IMR-90 (cell line): Measurements from ENCODE around the gene ZNF112. TPM values are rescaled to one million over a fixed set of nuclear protein-coding genes. Genes with fewer than 3 reads are reported as not detected.

Source experiments
- ATAC-seq: fragments of 200-7000 bp; cut with Tn5 transposase; 2 replicates; pipeline ENCODE4 v1.9.1; 2020; ENCODE audit warnings: low read depth, mild to moderate bottlenecking, moderate library complexity
- BruUV-seq: library from RNA; stranded (reverse); fragments of 400-500 nt; replicated peaks from 2 replicates; lab custom pipeline; 2021; lab: Mats Ljungman, UMichigan
- CTCF ChIA-PET: fragments of 300-600 bp; formaldehyde crosslinking; extraction: SDS; loops from one replicate; lab custom pipeline; 2021; ENCODE audit warnings: antibody characterized with exemption; lab: Yijun Ruan, JAX
- POLR2A ChIA-PET: fragments of 300-600 bp; sonication (Branson Sonifier 250); formaldehyde crosslinking; loops from one replicate; lab custom pipeline; 2022; ENCODE audit warnings: antibody characterized with exemption; ENCODE audit not compliant: unreplicated experiment; lab: Charles Lee
- DNase-seq: peaks from one replicate; pipeline ENCODE4 v3.0.0; 2013
- H2AFZ ChIP-seq: replicated peaks from 2 replicates; pipeline ENCODE3; 2013; ENCODE audit warnings: low read length, mild to moderate bottlenecking; ENCODE audit not compliant: poor library complexity
- H2AK5ac ChIP-seq: 2 replicates; pipeline ENCODE4 v1.6.1; 2013; ENCODE audit warnings: low read depth, low read length, inconsistent platforms
- H2AK9ac ChIP-seq: replicated peaks from 2 replicates; pipeline ENCODE3; 2013; ENCODE audit warnings: mild to moderate bottlenecking, low read depth, low read length, moderate library complexity; ENCODE audit not compliant: poor library complexity
- H2BK120ac ChIP-seq: 2 replicates; pipeline ENCODE4 v1.6.1; 2013; ENCODE audit warnings: low read depth, low read length, inconsistent platforms
- H2BK15ac ChIP-seq: 3 replicates; pipeline ENCODE4 v1.6.1; 2013; ENCODE audit warnings: low read depth, low read length, inconsistent platforms
- H2BK20ac ChIP-seq: 2 replicates; pipeline ENCODE4 v1.6.1; 2013; ENCODE audit warnings: low read depth, mild to moderate bottlenecking, inconsistent platforms, low read length, moderate library complexity
- H2BK5ac ChIP-seq: 2 replicates; pipeline ENCODE4 v1.6.1; 2013; ENCODE audit warnings: mild to moderate bottlenecking, low read depth, low read length, inconsistent platforms; ENCODE audit not compliant: poor library complexity, severe bottlenecking
- H3K14ac ChIP-seq: replicated peaks from 2 replicates; pipeline ENCODE4 v1.6.1; 2013; ENCODE audit warnings: low read depth, low read length, inconsistent platforms
- H3K18ac ChIP-seq: 2 replicates; pipeline ENCODE4 v1.6.1; 2013; ENCODE audit warnings: low read depth, low read length, control low read depth
- H3K23ac ChIP-seq: 2 replicates; pipeline ENCODE4 v1.6.1; 2013; ENCODE audit warnings: low read depth, low read length, inconsistent platforms
- H3K27ac ChIP-seq: 2 replicates; pipeline ENCODE4 v1.5.1; 2013; ENCODE audit warnings: mild to moderate bottlenecking, control low read depth, low read length; ENCODE audit not compliant: insufficient read depth
- H3K27me3 ChIP-seq: 2 replicates; pipeline ENCODE4 v1.6.1; 2013; ENCODE audit warnings: low read length; ENCODE audit not compliant: control insufficient read depth, insufficient read depth
- H3K36me3 ChIP-seq: 2 replicates; pipeline ENCODE4 v1.6.1; 2013; ENCODE audit warnings: low read length, mixed read lengths; ENCODE audit not compliant: control insufficient read depth, insufficient read depth
- H3K4ac ChIP-seq: 2 replicates; pipeline ENCODE4 v1.6.1; 2013; ENCODE audit warnings: low read depth, low read length, inconsistent platforms
- H3K4me1 ChIP-seq: 2 replicates; pipeline ENCODE4 v1.6.1; 2013; ENCODE audit warnings: low read length, mixed read lengths; ENCODE audit not compliant: control insufficient read depth, insufficient read depth
- H3K4me2 ChIP-seq: 2 replicates; pipeline ENCODE4 v1.6.1; 2013; ENCODE audit warnings: low read depth, mild to moderate bottlenecking, control low read depth, low read length, moderate library complexity
- H3K4me3 ChIP-seq: 2 replicates; pipeline ENCODE4 v1.5.1; 2013; ENCODE audit warnings: low read depth, mild to moderate bottlenecking, control low read depth, low read length, moderate library complexity; ENCODE audit not compliant: insufficient read depth
- H3K56ac ChIP-seq: 2 replicates; pipeline ENCODE4 v1.6.1; 2013; ENCODE audit warnings: low read length, inconsistent platforms; ENCODE audit not compliant: insufficient read depth; ENCODE audit errors: extremely low read depth
- H3K79me1 ChIP-seq, 2 experiments: 2 replicates each; pipeline ENCODE4 v1.6.1; 2013; ENCODE audit warnings: low read length in 2 of 2, inconsistent platforms in 1 of 2, low read depth in 1 of 2
- H3K9ac ChIP-seq: 2 replicates; pipeline ENCODE4 v1.6.1; 2013; ENCODE audit warnings: low read depth, low read length, control low read depth
- H3K9me1 ChIP-seq: 2 replicates; pipeline ENCODE4 v1.6.1; 2013; ENCODE audit warnings: low read length, inconsistent platforms; ENCODE audit not compliant: insufficient read depth
- H3K9me3 ChIP-seq: 2 replicates; pipeline ENCODE4 v1.6.1; 2013; ENCODE audit warnings: low read length; ENCODE audit not compliant: control insufficient read depth, insufficient read depth
- H4K20me1 ChIP-seq: 2 replicates; pipeline ENCODE4 v1.6.1; 2013; ENCODE audit warnings: low read length, inconsistent platforms; ENCODE audit not compliant: insufficient read depth
- H4K5ac ChIP-seq: 2 replicates; pipeline ENCODE4 v1.6.1; 2013; ENCODE audit warnings: mild to moderate bottlenecking, low read depth, low read length, control low read depth
- H4K8ac ChIP-seq, 2 experiments: 2 replicates each; pipeline ENCODE4 v1.6.1; 2013; ENCODE audit warnings: low read depth in 2 of 2, low read length in 2 of 2, control low read depth in 1 of 2, inconsistent platforms in 1 of 2
- H4K91ac ChIP-seq: 2 replicates; pipeline ENCODE4 v1.6.1; 2013; ENCODE audit warnings: low read depth, low read length, inconsistent platforms; ENCODE audit not compliant: insufficient read depth
- CEBPB ChIP-seq: IDR thresholded peaks from 2 replicates; pipeline ENCODE4 v1.6.1; 2012; ENCODE audit warnings: low read depth, low read length, improper control_type of control experiment
- FOS ChIP-seq: fragments of 150-350 bp; IDR thresholded peaks from 2 replicates; pipeline ENCODE4 v1.6.1; 2016; ENCODE audit warnings: low read depth, low read length
- MAFK ChIP-seq: IDR thresholded peaks from 2 replicates; pipeline ENCODE4 v1.6.1; 2012; ENCODE audit warnings: low read depth, low read length, improper control_type of control experiment
- MXI1 ChIP-seq: IDR thresholded peaks from 2 replicates; pipeline ENCODE4 v1.6.1; 2012; ENCODE audit warnings: low read depth, mild to moderate bottlenecking, low read length, moderate library complexity, borderline replicate concordance
- POLR2A ChIP-seq: IDR thresholded peaks from 2 replicates; pipeline ENCODE4 v1.6.1; 2012; ENCODE audit warnings: mild to moderate bottlenecking, low read depth, low read length
- RAD21 ChIP-seq: IDR thresholded peaks from 2 replicates; pipeline ENCODE4 v1.6.1; 2012; ENCODE audit warnings: low read length, improper control_type of control experiment
- WGBS, 2 experiments: methylation state at CpG; one replicate each; pipeline versions ENCODE4 v1.1.5 to v1.1.7; 2013; ENCODE audit warnings: missing lambda C conversion rate in 2 of 2; ENCODE audit not compliant: insufficient read length in 1 of 2; ENCODE audit errors: extremely low coverage in 2 of 2; 5-methylcytosine and 5-hydroxymethylcytosine counted together
- dilution Hi-C: fragments of 300-500 bp; cut with HindIII; formaldehyde crosslinking; loops from one replicate; pipeline ENCODE4 v1.14.3; 2018; ENCODE audit warnings: low sequenced_read_pairs; ENCODE audit not compliant: unreplicated experiment
- in situ Hi-C: fragments of 300-500 bp; cut with MboI; formaldehyde crosslinking; loops from 3 replicates; pipeline ENCODE4 v1.14.3; 2019; ENCODE audit warnings: low sequenced_read_pairs, inconsistent platforms, mixed read lengths
- intact Hi-C: fragments of 100-400 bp; cut with micrococcal nuclease; formaldehyde crosslinking; loops from 2 replicates; pipeline ENCODE4 v1.10.0; 2022
- polyA plus RNA-seq, 3 experiments: library from polyadenylated mRNA; depleted of rRNA; stranded (reverse); fragments of >200 nt; gene quantifications; 2 replicates each; pipeline ENCODE4 v1.2.3, GENCODE V29; 2012; ENCODE audit warnings: low replicate concordance in 1 of 3
- total RNA-seq: library from RNA; depleted of rRNA; stranded (reverse); fragments of >200 nt; gene quantifications from 2 replicates; pipeline ENCODE4 v1.2.3, GENCODE V29; 2012
- TF ChIP-seq, protein P1 (sequence below): fragments of 150-350 bp; IDR thresholded peaks from 2 replicates; pipeline ENCODE4 v1.6.1; 2016; ENCODE audit warnings: low read depth, mild to moderate bottlenecking, low read length, moderate library complexity, borderline replicate concordance

Gene ZNF112
- total and polyA plus RNA-seq, 2 of the 4 experiments (the other 2 are of a cell fraction): 2.1 to 7.7 TPM

DNA sequence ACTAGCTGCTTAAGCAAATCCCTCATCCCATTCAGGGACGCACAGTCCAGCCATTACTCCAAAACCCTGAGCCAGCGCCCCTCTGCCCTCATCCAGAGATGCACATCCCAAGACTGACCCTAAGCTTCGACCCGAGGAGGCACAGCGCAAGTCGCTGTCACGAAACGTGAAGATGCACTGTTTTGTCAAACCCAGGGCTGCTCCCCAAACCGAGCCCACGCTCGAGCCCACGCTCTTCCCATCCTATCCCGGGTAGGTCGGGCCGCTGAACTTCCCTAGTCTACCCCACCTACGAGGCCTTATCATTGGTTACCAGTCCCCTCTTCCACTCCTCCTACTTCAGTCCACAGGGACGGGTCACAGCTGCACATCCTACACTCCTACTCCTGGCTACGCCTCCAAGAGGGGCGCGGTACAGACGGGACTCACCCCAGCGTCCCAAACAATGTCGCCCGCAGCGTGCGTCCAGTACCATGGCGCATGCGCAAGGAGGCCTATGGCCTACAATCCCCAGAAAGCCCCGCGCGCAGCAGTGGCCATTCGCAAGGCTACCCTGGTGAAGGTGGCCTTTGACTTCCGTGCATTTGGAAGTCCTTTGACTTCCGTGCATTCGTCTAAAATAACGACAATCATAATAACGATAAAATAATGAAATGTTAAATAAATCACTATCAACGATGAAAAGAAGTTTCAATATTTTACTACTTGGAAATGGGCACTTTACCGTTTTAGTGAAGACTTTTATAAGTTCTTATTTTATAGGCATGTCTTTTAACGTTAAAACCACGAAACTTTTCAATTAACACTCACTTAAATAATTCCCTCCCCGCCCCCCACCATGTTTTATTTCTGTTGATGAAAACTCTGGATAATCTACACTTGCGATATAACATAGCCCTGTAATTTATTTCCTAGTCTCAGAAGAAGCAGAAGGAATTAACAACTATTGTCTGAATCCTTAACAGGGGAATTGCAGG lies 44.9 kb upstream of the ZNF112 start, which contains the start of gene ZNF285:
Gene ZNF285 (minus strand): TSS at position 470 of the 977 bp plus-strand sequence. CDS start 4,395 bp downstream, outside the sequence.
- Histone ChIP-seq H3K4me1 (no peaks in the 10 kb centered on the region), H3K4me2 (peak within 1 kb of the TSS; percentile 66), H3K9ac (peak within 1 kb of the TSS; percentile 70), H4K91ac (peak within 1 kb of the TSS; percentile 55; the same call in 1 of the 2 replicates), H3K14ac (peak within 1 kb of the TSS; percentile 81), H3K56ac (no peak within 1 kb of the TSS), H4K8ac (peak within 1 kb of the TSS; percentile 87 to 93), H2AK9ac (peak within 1 kb of the TSS; percentile 79), H3K27ac (peak within 1 kb of the TSS; percentile 19; the same call in 1 of the 2 replicates), H3K9me3 (peaks cover 3% of the 10 kb centered on the region; the same call in 1 of the 2 replicates), H3K79me1 (no peaks in the 10 kb centered on the region), H2BK20ac (no peak within 1 kb of the TSS), H3K4me3 (peak within 1 kb of the TSS; percentile 57), H4K5ac (peak within 1 kb of the TSS; percentile 96; the same call in 1 of the 2 replicates), H2AFZ (peak within 1 kb of the TSS; percentile 99), H2AK5ac (no peak within 1 kb of the TSS), H3K18ac (no peak within 1 kb of the TSS), H2BK15ac (no peak within 1 kb of the TSS), H2BK120ac (no peak within 1 kb of the TSS), H3K4ac (peak within 1 kb of the TSS; percentile 88), H3K36me3 (no peaks in the 10 kb centered on the region), H3K9me1 (no peaks in the 10 kb centered on the region; the same call in 1 of the 2 replicates), H2BK5ac (no peak within 1 kb of the TSS), H3K27me3 (no peaks in the 10 kb centered on the region), H3K23ac (peak within 1 kb of the TSS; percentile 86; the same call in 1 of the 2 replicates), H4K20me1 (no peaks in the 10 kb centered on the region)
- no TSS peak for BruUV-seq
- in situ Hi-C loops: no loop called here
- ChIA-PET CTCF (no interaction called here), POLR2A (no interaction called here)
- TF ChIP-seq POLR2A: no peak
- no peak for TF ChIP-seq MAFK
- no peak for TF ChIP-seq FOS
- TF ChIP-seq RAD21: no peak
- peak; percentile 45; the same call in 1 of the 2 replicates for TF ChIP-seq MXI1
- TF ChIP-seq, protein P1, sequence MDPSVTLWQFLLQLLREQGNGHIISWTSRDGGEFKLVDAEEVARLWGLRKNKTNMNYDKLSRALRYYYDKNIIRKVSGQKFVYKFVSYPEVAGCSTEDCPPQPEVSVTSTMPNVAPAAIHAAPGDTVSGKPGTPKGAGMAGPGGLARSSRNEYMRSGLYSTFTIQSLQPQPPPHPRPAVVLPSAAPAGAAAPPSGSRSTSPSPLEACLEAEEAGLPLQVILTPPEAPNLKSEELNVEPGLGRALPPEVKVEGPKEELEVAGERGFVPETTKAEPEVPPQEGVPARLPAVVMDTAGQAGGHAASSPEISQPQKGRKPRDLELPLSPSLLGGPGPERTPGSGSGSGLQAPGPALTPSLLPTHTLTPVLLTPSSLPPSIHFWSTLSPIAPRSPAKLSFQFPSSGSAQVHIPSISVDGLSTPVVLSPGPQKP: no peak
- TF ChIP-seq CEBPB: no peak
- WGBS, 2 experiments: 1% methylated on average over 20 of the region's 43 CpGs; no CpG with 5 or more reads in 1 of the 2 experiments
- dilution Hi-C loops: no loop called here
- peak; percentile 99 for ATAC-seq
- intact Hi-C loops: loop anchor here (5.0 kb wide), 1 partner anchor 189 kb away; the partner anchor contains the start of gene ZNF227
- DNase-seq: peak; percentile 95
